ENCODE results near the gene PRDM4. TPM values are rescaled to one million over a fixed set of nuclear protein-coding genes. Genes with fewer than 3 reads are reported as not detected.

The PRDM4 gene
- total and polyA plus RNA-seq, 10 donors: 8.2 to 38.4 (median 28.9) TPM

DNA sequence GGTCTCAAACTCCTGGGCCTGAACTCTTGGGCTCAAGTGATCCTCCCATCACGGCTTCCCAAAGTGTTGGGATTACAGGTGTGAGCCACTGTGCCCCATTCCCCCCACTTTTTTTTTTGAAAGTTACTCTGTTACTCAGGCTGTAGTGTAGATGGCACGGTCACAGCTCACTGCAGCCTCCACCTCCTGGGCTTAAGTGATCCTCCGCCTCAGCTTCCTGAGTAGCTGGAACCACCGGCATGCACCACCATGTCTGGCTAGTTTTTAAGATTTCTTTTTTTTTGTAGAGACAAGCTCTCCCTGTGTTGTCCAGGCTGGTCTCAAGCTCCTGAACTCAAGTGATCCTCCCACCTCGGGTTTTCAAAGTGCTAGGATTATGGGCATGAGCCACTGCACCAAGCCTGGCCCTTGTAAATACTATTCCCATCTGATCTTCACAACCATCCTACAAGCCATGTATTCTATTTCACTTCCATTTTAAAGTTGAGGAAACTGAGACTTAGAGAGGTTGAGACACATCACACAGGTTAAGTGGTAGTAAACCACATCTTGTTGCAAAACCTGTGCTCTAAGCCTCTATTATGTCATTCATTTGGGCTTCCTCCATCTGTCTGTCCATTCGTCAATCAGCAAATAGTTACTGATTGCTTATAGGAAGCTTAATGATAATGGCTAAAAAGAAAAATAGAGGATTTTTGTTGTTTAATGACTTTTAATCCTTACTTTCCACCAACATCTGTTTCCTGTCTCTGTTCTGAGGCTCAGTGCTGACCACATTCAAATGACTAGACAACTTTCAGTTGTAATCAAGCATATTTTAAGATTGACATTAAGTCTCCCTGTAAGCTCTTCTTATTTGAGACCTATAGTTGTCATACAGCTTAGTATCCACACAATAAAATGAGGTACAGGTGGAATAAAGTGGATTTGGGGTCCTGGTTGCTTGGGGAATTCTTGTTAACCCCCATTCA lies 22.8 kb upstream of the PRDM4 start:
- Histone ChIP-seq H3K27me3 (replicated peaks in 1 of 7) (peaks cover 0 to 1% (median 0%) of the 10 kb centered on the region in 7 donors), H3K36me3 (no peaks in the 10 kb centered on the region), H3K4me3 (no peak overlapping the region), H3K9me3 (no peaks in the 10 kb centered on the region), H3K27ac (no peak overlapping the region), H3K4me1 (peaks cover 0 to 17% (median 7%) of the 10 kb centered on the region in 6 donors)
- 48 to 55% (median 49%) methylated on average over 6 of the region's 6 CpGs for WGBS, 5 donors
- intact Hi-C loops (cut with DNase I; ENCODE audit: low total_unique reads): no loop called here
- TF ChIP-seq POLR2AphosphoS5 (IDR thresholded peaks at IDR 0.05) (no peak), POLR2A (IDR thresholded peaks at IDR 0.05) (no peak)
- TF ChIP-seq, protein P1, sequence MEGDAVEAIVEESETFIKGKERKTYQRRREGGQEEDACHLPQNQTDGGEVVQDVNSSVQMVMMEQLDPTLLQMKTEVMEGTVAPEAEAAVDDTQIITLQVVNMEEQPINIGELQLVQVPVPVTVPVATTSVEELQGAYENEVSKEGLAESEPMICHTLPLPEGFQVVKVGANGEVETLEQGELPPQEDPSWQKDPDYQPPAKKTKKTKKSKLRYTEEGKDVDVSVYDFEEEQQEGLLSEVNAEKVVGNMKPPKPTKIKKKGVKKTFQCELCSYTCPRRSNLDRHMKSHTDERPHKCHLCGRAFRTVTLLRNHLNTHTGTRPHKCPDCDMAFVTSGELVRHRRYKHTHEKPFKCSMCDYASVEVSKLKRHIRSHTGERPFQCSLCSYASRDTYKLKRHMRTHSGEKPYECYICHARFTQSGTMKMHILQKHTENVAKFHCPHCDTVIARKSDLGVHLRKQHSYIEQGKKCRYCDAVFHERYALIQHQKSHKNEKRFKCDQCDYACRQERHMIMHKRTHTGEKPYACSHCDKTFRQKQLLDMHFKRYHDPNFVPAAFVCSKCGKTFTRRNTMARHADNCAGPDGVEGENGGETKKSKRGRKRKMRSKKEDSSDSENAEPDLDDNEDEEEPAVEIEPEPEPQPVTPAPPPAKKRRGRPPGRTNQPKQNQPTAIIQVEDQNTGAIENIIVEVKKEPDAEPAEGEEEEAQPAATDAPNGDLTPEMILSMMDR (IDR thresholded peaks at IDR 0.05 in 8 of 11, conservative IDR thresholded peaks at IDR 0.05 in 3 of 11): no peak
- no peak for DNase-seq

DNA sequence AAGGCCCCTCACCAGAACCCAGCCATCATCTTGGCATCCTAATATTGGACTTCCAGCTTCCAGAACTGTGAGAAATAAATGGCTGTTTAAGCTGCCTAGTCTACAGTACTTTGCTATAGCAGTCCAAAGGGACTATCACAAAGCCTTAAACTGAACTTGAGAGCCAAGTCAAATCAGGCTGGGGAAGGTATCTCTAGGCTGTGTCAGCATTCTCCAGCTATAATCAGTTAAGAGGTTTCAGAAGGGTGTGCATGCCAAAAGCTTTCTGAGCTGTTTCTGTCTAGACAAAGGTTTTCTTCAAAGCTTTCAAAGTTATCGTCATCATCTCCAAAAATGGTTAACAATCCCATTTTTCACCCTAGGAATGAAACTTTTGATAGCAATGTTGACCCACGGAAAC lies 21.1 kb upstream of the PRDM4 start:
- DNase-seq: no peak
- 47 to 95% (median 68%) methylated on average over 2 of the region's 2 CpGs for WGBS, 5 donors
- Histone ChIP-seq H3K36me3 (no peaks in the 10 kb centered on the region), H3K4me1 (peaks cover 0 to 27% (median 7%) of the 10 kb centered on the region in 6 donors), H3K4me3 (no peak overlapping the region), H3K27me3 (replicated peaks in 1 of 7) (peaks cover 0 to 14% (median 0%) of the 10 kb centered on the region in 7 donors), H3K27ac (no peak overlapping the region), H3K9me3 (no peaks in the 10 kb centered on the region)
- TF ChIP-seq POLR2AphosphoS5 (IDR thresholded peaks at IDR 0.05) (no peak), POLR2A (IDR thresholded peaks at IDR 0.05) (no peak)
- TF ChIP-seq, protein P1 (IDR thresholded peaks at IDR 0.05 in 8 of 11, conservative IDR thresholded peaks at IDR 0.05 in 3 of 11): no peak
- intact Hi-C loops (cut with DNase I; ENCODE audit: low total_unique reads): no loop called here

DNA sequence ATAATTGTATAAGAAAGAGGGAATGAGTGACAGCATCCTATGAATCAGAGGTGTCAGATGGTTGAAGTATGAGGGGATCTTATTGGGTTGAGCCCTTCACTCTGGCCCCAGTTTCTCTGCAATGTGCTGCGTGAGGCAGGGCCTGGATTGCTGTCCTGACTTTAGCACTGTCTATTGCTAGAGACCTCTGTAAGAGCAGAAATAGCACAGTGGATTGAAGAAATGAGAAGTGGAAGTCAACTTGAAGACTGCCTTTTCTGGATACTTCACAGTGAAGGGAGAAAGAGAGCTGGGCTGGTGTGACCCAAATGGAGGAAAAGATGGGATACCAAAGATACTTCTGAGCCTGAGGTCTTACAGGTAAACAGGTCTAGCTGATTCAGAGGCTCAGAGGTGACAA lies 19.4 kb upstream of the PRDM4 start:
- intact Hi-C loops (cut with DNase I; ENCODE audit: low total_unique reads): no loop called here
- H3K9me3 ChIP-seq: no peaks in the 10 kb centered on the region
- peak overlapping the region in 4 of 8 donors; percentile 22 to 62 (median 56) for H3K27ac ChIP-seq
- no peak overlapping the region for H3K4me3 ChIP-seq
- peaks cover 0 to 32% (median 16%) of the 10 kb centered on the region in 7 donors for H3K27me3 ChIP-seq (replicated peaks in 1 of 7)
- H3K36me3 ChIP-seq: no peaks in the 10 kb centered on the region
- TF ChIP-seq, protein P1 (IDR thresholded peaks at IDR 0.05 in 8 of 11, conservative IDR thresholded peaks at IDR 0.05 in 3 of 11): no peak
- no peak for TF ChIP-seq POLR2A (IDR thresholded peaks at IDR 0.05)
- no peak for TF ChIP-seq POLR2AphosphoS5 (IDR thresholded peaks at IDR 0.05)
- peaks cover 1 to 37% (median 11%) of the 10 kb centered on the region in 6 donors for H3K4me1 ChIP-seq
- 0 to 78% (median 47%) methylated on average over 1 of the region's 1 CpG for WGBS, 5 donors
- DNase-seq: no peak
